HG03175 (cell line): ENCODE data around the gene SVOPL.
"Not testable (repeated sequence)": the region's sequence is repeated elsewhere in the genome, so short reads cannot be mapped to it uniquely, and the experiment has no call there.

Experiments used
- ATAC-seq: cut with Tn5 transposase; IDR thresholded peaks from one replicate; pipeline ENCODE4 v1.9.1; 2021; ENCODE audit warnings: mild to moderate bottlenecking, moderate library complexity; ENCODE audit not compliant: unreplicated experiment

Gene SVOPL, protein sequence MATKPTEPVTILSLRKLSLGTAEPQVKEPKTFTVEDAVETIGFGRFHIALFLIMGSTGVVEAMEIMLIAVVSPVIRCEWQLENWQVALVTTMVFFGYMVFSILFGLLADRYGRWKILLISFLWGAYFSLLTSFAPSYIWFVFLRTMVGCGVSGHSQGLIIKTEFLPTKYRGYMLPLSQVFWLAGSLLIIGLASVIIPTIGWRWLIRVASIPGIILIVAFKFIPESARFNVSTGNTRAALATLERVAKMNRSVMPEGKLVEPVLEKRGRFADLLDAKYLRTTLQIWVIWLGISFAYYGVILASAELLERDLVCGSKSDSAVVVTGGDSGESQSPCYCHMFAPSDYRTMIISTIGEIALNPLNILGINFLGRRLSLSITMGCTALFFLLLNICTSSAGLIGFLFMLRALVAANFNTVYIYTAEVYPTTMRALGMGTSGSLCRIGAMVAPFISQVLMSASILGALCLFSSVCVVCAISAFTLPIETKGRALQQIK

DNA sequence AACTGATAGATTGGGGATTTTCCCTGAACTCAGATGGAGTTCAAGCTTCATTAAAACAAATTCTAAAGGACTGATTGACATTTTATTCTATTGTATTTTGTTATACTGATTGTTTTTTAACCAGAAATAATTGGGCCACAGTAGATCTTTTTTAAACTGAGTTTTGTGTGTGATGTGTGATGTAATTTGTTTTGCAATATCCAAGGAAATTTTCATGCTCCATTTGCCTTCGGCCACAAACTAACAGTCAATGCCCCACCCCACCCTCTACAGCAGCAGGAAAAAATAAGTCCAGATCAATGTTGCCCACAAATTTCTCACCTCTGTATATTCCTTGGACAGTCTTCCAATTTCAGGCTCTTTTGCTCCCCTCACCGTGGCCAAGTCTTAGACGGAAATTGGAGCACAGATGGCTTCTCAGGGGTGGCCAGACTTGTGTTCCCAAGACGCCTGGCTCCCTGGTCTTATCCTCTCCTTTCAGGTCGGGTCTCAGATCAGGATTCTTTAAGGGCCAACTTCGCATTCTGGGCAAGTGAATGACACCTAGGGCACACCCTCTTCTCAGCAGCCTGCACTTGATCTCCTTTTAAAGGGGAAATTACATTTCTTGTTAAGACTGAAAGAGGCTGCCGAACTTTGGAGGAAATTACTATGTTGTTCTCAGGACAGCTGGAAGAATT is at the start of gene SVOPL:
Gene SVOPL (minus strand): TSS at position 506 of the 680 bp plus-strand sequence. CDS start 22,317 bp downstream, outside the sequence.
- no peak for ATAC-seq

DNA sequence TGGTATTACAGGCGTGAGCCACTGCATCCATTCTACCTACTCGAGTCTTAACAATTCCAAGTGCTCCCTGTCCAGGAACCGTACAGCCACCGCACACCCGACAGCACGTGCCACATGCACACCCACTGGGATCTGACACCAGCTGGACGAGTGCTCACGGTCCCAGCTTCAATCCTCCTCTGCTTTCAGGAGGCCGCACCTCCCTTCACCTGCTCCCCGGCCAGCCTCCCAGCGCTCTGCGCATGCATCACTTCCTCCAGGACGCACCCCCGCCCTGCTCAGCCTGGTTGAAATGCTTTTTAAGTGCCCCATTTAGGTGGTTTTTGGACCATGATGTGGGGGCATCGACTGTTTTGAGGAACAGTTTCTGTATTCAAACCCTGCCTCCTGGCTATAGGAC is 49.3 kb upstream of the SVOPL start:
- no peak for ATAC-seq

DNA sequence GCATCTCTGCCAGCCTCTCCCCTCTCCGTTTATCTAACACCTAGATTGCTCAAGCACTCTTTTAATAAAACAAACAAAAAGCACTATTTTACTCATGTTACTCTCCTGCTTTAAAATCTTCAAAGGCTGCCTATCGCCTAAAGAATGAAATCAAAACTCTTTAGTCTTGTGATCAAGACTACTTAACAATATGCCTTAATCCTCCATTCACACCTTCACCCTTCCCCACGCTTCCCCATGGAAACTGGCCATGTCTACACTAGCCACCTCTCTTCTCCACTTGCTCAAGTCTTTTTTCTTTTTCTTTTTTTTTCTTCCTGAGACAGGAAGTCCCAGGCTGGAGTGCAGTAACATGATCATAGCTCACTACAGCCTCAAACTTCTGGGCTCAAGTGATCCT is 48.8 kb upstream of the SVOPL start:
- ATAC-seq = no peak

DNA sequence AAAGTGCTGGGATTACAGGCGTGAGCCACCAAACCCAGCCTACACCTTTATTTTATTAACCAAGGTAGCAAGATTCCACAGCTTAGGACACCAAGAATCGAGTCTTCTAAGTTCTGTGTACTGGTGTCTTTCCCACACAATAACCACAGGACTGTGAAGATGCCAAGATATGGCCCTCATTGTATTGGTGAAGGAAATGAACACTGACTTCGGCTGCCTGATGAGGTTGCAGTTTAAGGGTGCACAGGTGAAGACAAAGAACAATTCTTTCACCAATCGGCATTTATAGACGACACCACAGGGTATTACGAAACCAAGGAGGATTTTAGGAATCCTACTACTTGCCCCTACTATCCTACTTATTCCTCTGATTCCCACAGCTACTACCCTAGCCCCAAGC is 47.5 kb upstream of the SVOPL start:
- no peak for ATAC-seq

DNA sequence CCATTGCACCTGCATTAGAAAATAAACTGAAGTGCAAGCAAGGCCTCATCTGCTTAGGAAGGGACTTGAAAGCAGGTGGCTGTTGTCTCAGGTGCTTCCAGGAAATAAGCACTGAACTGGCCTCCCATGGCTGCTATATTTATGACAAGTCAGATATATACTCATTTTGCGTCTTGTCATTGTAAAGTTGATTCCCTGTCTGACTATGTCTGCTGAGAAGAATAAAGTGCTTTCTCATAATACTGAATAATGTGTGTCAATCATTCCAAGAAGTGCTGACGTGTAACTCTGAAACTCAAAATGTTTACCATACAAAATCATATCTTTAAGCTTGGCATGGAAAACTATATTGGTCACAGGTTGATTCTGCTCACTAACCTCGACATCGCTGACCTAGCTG is 44.9 kb upstream of the SVOPL start:
- no peak for ATAC-seq

DNA sequence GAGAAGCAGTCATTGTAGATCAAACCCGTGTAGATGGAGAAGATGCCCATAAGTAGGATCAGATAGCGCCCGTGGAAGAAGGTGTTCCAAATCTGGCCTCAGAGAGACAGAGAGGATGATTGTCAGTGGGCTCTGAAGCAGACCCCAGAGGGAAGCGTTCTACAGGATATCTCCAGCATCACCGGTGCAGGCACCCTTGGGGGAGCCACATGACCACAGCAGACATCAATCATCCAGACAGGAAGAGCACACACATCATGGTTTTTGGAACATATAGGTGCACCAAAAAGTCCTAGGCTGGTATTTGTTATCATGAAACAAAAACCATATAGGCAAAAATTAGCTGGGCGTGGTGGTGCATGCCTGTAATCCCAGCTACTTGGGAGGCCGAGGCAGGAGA is 44.0 kb upstream of the SVOPL start:
- ATAC-seq = no peak

DNA sequence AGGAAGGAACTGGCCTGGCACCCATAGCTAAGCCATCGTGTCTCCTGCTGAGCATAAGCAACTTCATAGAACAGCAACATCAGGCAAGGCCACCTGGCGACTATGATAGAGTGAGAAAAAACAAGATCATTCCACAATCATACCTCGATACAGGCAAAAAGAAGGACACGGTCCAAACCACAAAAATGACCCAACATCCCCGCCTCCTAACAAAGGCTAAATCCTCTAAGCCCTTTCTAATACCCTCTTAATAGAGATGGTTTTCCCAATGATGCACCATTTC is 40.2 kb upstream of the SVOPL start:
- no peak for ATAC-seq

DNA sequence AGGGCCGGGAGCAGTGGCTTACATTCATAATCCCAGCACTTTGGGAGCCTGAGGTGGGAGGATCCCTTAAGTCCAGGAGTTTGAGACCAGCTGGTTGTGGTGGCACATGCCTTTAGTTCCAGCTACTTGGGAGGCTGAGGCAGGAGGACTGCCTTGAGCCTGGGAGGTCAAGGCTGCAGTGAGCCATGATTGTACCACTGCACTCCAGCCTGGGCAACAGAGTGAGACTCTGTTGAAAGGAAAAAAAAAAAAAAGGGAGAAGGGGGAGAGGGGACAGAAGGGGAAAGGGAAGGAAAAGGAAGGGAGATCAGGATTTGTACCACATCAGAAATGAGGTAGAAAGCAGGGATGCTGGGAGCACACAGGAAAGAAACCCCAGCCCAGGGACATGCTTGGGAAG is 38.7 kb upstream of the SVOPL start:
- ATAC-seq = no peak

DNA sequence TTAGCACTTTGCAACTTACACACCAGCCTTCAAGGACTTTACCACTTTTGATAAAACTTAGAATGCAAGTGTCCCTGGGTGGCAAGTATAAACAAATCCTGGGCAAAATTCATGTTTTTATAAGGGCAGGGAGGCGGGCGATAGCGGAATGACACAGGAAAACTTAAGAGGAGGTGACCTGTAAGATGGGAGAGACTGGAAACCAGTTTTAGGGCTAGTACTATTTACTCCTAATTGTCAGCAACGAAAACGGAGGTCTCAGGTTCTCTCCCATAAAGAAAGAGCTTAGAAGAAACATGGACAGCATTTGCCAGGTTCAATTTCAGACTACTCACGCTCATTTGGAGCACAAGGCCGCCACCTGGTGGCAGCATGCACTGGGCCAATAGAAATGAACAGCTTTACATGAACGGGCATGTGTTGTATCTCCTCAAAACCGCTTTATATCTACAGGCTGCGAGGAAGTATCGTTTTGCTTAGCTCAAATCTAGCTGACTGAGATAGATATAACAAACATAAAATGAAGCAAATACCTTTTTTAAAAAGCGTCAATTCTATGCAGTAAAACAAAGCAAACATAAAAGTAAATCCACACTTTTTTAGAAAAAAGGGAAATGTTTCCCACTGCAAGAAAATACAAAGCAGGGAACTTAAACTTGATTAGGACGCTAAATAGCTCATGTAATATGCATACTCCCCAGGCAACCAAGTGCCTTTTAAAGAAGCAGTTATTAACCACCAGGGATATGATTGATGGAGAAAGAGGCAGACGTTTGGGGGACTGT is 37.6 kb upstream of the SVOPL start:
- ATAC-seq = no peak

DNA sequence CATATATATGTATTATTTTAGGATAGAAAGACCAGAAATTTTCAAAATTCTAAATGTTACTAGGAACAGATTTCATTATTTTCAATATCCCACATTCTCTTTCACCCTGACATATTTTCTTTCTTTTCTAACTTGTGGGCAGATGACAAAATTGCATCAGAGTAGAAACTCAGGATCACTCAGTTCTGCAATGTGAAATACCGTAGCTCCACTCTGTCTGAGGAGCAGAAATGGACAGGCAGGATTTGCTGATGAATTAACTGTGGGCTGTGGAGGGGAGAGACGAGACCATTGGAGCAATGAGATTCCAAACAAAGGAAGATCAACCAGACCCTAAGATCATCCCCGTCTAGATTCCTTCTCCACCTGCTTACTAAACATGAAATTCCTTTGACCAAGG is 37.0 kb upstream of the SVOPL start:
- no peak for ATAC-seq

DNA sequence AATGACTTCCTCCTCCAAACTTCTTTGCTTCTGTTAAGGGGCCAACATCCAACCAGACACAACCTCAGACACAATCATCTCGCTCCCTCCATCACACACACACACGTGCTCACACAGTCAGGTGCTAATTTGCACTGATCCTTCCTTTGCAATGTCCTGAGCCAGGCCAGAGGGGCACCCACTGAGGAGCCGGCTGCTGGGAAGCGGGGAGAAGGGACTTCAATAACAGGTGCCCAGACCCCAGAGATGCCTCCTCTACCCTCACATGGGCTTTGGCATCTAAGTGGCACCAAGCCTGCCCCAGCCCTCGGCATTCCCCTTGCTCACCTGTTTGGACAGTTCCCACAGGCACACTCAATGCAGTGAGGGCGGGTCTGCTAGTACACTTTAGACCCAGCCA is 34.2 kb upstream of the SVOPL start:
- no peak for ATAC-seq

DNA sequence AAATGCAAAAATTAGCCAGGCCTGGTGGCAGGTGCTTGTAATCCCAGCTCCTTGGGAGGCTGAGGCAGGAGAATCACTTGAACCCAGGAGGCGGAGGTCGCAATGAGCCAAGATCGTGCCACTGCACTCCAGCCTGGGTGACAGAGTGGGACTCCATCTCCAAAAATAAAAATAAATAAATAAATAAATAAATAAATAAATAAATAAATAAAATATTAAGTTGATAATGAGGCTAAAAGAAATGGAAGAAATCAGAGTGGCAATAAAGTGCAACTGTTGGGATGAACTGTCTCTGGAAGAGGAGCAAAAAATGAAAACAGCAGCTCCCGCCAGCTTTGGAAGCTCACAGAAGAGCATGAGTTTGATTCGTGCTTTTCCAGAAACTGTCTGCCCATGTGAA is 30.6 kb upstream of the SVOPL start:
- ATAC-seq = not testable (repeated sequence)

DNA sequence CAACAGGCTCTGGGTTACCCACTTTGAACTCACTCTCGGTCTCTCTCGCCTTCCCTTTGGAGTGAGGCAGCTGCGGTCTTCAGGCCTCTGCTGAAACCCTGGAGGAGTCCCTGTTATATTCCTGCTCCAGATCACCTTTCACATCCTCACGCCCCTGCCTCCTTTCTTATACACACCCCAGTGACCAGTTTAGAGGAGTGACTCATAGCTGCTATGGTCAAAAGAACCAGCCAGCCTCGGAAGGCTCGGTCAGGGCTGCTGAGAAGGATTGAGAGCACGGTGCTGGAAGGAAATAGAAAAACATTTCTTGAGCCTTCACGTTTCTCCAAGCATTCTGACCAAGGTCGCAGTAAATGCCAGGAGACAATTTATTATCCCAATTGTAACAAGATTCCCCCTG is 28.3 kb upstream of the SVOPL start:
- no peak for ATAC-seq

DNA sequence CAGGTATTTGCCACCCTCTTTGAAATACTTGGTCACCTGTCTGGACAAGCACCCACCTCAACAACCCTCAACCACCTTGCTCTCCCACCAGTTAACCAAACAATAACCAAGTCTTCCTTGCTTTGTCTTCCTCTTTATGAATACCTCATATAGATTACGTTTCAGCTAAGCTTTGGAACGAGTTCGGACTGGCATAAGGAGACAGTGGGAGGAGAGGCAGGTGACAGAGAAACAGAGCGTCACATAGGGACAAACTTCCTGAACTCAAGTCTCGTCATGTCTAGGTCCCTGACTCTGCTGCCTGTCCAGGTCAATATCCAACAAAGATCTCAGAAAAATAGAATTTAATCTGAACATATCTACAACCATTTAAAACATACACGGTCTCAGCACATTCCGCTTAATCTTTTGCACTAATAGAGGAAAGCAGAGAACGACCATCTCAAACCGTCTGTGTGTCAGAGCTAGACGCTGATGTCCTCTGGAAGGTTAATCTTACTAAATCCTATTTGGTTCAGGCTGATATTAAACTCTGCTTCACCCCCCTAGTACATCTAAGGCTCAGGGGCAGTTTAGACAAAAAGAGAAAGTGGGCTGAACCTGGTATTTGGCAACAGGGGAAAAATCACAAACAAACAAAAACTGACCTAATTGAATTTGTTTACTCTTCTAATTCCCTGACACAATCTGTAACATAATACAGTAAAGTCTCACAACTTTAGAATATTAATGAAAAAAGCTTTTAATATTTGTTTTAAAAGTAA is 26.4 kb upstream of the SVOPL start:
- no peak for ATAC-seq

DNA sequence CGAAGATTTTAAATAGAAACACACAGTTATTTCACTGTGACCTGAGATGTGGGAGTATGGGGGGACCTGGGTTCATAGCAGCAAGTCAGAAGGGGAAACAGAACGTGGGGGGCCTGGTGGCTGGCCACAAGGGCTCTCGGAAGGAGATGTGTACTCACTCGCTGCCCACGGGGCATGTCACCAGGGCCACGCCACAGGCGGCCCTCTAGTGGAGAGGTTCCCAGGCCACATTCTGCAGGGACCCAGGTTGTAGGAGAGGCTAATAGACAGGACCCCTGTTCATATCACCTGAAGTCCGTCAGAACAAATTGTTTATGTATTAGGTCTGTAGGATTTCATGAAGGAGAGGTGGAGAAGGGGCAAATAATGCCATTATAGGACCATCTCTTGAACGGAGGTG is 25.1 kb upstream of the SVOPL start:
- no peak for ATAC-seq

DNA sequence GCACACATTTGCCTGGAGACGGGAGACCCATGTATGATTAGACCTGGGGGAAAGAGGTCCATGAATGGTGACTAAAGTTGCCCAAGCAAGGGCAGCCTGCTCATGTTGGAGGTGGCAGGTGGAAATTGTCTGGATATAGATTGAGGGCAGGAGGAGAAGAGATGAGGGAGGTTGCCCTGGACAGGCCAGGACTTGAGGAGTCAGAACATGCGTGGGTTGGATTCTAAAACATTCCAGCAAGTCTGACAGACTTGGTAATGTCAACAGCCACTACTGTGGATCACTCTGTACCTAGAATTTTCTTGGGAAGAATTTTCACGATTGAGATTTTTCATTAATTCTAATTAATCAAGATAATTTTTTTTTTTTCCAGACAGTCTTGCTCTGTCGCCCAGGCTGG is 19.1 kb upstream of the SVOPL start:
- no peak for ATAC-seq

DNA sequence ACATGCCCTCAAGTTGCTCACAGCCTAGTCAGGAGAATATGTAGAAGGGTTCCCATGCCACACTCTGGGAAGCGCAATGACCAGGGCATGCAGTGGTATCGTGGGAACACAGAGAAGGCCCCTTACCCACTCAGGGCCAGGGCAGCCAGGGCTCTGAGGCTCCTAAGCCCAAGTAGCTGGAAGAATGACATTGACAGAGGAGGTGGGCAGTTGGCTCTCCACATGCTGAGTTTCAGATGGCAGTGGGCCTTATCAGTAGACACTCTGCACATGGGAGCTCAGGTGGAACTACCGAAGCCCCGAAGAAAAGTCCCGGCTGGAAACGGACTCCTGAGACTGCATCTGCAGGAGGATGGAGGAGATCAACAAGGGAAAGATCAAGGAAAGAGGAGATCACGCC is 15.7 kb upstream of the SVOPL start:
- no peak for ATAC-seq

DNA sequence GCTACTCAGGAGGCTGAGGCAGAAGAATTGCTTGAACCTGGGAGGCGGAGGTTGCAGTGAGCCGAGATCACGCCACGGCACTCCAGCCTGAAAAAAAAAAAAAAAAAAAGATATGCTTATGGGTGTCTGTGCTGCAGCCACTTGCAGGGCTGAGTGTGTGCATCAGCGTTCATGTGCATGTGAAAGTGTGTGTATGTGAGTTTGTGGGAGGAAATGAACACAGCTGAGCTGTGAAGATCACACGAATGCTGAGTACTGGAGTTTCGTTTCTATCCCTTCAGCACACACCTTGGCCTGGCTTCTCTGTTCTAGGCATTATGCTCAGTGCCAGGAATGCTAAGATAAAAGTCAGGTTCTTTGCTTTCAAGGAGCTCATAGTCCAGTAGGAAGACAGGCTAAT is 12.0 kb upstream of the SVOPL start:
- no peak for ATAC-seq

DNA sequence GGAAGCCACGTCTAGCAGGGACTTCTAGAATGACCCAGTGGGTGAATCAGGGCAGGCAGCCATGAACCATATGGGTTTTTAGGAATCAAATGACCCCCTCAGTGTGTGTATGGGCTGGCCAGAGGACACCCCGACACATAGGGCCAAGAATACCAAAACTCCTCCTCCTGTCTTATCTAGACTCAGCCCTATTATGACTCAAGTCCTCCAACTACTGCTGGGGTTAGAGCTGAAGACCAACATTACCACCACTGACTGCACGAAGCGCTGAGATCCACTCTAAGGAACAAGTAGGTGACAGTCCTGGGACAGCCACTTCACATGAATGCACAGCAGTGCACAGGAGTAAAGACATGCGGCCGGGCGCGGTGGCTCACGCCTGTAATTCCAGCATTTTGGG is 11.5 kb upstream of the SVOPL start:
- no peak for ATAC-seq

DNA sequence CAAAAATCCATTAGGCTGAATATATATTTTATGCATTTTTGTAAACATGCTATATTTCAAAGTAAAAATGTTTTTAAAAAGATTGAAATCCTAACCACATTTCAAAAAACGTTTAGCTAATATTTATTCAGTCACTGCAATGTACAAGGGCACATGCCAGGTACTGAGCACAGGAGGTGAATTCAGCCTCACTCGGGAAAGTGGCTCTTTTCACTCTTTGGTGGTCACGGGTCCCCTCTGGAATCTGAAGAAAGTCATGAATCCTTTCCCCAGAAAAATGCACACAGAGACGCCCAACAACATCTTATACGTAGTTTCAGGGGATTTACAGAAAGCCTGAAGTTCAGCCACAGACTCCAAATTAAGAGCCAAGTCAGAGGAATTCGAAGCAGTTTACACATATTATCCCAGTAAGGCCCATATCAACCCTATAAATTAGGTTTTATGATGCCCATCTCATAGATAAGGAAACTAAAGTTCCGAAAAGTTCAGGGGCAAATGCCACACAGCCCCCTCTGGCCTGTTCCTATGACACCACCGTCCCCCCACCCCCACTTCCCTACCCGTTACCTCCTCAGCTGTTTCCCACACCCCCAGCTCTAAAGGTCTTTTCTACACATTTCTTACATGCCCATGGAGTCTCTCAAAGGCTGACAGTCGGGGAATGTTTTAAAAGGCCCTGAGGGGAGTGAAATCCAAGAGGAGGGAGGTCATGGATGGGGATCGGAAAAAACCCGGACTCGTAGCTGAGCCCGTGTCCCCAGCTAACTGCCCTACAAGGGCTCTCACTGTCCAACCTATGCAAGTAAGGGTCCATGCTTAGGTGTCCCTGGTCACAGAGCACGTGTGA is 9.6 kb upstream of the SVOPL start:
- ATAC-seq = no peak
